ENCODE measurements around the gene BMPER. TPM values are rescaled to one million over a fixed set of nuclear protein-coding genes. Genes with fewer than 3 reads are reported as not detected.

Gene BMPER
- total and polyA plus RNA-seq, 2 donors (not counting 1 experiment from before 2014, with no cell fraction given) = 12.2 to 15.9 TPM

DNA sequence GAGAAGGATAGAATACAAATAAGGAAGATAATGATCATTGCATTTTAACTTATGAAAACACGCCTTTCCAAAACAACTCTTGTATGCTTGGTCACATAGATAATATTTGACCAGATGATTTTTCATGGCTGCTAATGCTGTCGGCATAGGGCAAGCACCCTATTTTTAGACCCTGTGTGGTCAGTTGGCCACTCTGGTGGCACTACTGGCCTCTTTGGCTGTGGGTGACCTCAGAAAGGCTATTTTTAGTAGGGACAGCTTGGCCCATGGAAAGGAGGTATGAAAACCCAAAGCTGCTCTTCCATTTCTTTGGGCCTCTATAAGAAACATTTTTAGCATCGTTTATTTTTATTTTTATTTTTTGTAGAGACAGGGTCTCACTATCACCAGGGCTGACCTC, 12.3 kb downstream of the BMPER start:
- peaks cover 1% of the 10 kb centered on the region for H3K36me3 ChIP-seq (ENCODE audit: control insufficient read depth, insufficient read depth, low read length)
- H2AFZ ChIP-seq (ENCODE audit: low read length) = no peak overlapping the region
- H3K9me3 ChIP-seq (ENCODE audit: control insufficient read depth, insufficient read depth, low read depth, low read length) = no peaks in the 10 kb centered on the region
- no peak for TF ChIP-seq EZH2 (IDR thresholded peaks at IDR 0.05; ENCODE audit: low read length, missing control alignments)
- TF ChIP-seq, protein P1, sequence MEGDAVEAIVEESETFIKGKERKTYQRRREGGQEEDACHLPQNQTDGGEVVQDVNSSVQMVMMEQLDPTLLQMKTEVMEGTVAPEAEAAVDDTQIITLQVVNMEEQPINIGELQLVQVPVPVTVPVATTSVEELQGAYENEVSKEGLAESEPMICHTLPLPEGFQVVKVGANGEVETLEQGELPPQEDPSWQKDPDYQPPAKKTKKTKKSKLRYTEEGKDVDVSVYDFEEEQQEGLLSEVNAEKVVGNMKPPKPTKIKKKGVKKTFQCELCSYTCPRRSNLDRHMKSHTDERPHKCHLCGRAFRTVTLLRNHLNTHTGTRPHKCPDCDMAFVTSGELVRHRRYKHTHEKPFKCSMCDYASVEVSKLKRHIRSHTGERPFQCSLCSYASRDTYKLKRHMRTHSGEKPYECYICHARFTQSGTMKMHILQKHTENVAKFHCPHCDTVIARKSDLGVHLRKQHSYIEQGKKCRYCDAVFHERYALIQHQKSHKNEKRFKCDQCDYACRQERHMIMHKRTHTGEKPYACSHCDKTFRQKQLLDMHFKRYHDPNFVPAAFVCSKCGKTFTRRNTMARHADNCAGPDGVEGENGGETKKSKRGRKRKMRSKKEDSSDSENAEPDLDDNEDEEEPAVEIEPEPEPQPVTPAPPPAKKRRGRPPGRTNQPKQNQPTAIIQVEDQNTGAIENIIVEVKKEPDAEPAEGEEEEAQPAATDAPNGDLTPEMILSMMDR (conservative IDR thresholded peaks at IDR 0.05 in 1 of 2, IDR thresholded peaks at IDR 0.05 in 1 of 2; ENCODE audit: low read depth in 1 of 2, low read length in 2 of 2) = no peak
- no peak overlapping the region for H3K9ac ChIP-seq (ENCODE audit: insufficient read depth, low read length)
- no peaks in the 10 kb centered on the region for H3K27me3 ChIP-seq (ENCODE audit: control insufficient read depth, insufficient read depth, low read length)
- H3K4me1 ChIP-seq (ENCODE audit: control insufficient read depth, extremely low read depth, insufficient read depth, low read length) = peaks cover 14% of the 10 kb centered on the region
- H4K20me1 ChIP-seq (ENCODE audit: control insufficient read depth, extremely low read depth, insufficient read depth, low read length) = no peaks in the 10 kb centered on the region
- H3K79me2 ChIP-seq (ENCODE audit: control insufficient read depth, insufficient read depth, low read length) = no peaks in the 10 kb centered on the region
- no peak overlapping the region for H3K4me3 ChIP-seq (replicated peaks in 1 of 4; ENCODE audit: control extremely low read depth in 1 of 4, insufficient read depth in 1 of 4, low read depth in 3 of 4, low read length in 4 of 4)
- no peak overlapping the region for H3K4me2 ChIP-seq (ENCODE audit: extremely low read depth, insufficient read depth, low read length)
- H3K27ac ChIP-seq (ENCODE audit: insufficient read depth, low read length) = no peak overlapping the region
- no peak for DNase-seq (ENCODE audit: low read depth in 2 of 2)

DNA sequence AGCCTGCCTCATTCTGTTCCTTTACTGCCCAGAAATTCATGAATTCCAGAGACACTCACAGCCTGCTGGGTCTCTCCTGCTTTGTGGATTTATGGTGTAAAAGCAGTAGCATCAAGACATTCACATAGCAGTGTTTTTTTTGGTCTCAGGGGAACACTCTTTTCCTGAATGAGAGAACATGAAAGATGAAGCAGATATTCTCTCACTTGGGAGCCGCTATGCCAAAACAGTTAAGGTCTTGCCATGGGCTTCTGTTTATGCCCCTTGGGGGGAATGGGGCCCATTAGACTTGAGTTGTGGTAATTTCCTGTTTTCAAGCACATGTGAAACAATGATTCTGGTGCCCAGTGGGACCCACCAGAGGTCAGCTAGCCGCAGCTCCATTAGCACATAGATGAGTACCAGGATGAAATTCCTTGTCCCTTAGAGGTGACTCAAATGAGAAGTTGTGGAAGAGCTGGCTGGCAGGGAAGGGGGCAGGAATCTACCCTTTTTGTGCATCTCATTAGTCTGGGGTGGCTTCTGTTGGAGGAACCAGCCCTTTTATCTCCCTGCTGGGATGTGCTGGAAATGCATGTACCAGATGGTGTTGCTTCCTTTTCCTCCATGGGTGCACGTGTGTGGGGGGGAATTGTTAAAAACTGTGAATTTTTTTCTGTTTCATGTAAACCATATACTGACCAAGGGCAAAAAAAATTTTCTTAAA, 13.3 kb downstream of the BMPER start:
- Histone ChIP-seq H3K9ac (ENCODE audit: insufficient read depth, low read length) (no peak overlapping the region), H3K4me2 (ENCODE audit: extremely low read depth, insufficient read depth, low read length) (no peak overlapping the region), H3K79me2 (ENCODE audit: control insufficient read depth, insufficient read depth, low read length) (no peaks in the 10 kb centered on the region), H3K27me3 (ENCODE audit: control insufficient read depth, insufficient read depth, low read length) (no peaks in the 10 kb centered on the region), H3K4me1 (ENCODE audit: control insufficient read depth, extremely low read depth, insufficient read depth, low read length) (peaks cover 14% of the 10 kb centered on the region), H4K20me1 (ENCODE audit: control insufficient read depth, extremely low read depth, insufficient read depth, low read length) (no peaks in the 10 kb centered on the region), H2AFZ (ENCODE audit: low read length) (no peak overlapping the region), H3K36me3 (ENCODE audit: control insufficient read depth, insufficient read depth, low read length) (peaks cover 1% of the 10 kb centered on the region), H3K27ac (ENCODE audit: insufficient read depth, low read length) (no peak overlapping the region), H3K9me3 (ENCODE audit: control insufficient read depth, insufficient read depth, low read depth, low read length) (no peaks in the 10 kb centered on the region), H3K4me3 (replicated peaks in 1 of 4; ENCODE audit: control extremely low read depth in 1 of 4, insufficient read depth in 1 of 4, low read depth in 3 of 4, low read length in 4 of 4) (no peak overlapping the region)
- no peak for DNase-seq (ENCODE audit: low read depth in 2 of 2)
- TF ChIP-seq, protein P1 (conservative IDR thresholded peaks at IDR 0.05 in 1 of 2, IDR thresholded peaks at IDR 0.05 in 1 of 2; ENCODE audit: low read depth in 1 of 2, low read length in 2 of 2) = no peak
- no peak for TF ChIP-seq EZH2 (IDR thresholded peaks at IDR 0.05; ENCODE audit: low read length, missing control alignments)

DNA sequence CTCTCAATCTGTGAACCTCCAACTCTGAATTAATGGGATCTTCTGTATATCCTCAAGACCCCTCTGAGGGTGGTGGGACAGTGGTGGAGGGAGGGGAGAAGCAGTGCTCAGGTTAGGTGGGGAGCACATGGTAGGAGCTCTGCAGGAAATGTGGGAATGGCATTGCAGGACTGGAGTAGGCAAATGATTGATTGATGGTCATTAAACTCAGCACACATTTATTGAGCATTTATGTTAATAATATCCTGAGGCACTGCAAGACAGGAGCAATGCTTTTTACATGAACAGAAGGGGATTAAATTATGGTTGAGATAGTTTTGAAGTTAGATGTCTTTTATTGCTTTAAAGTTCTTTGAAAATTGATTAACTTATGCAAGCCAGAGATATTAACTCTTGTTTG, 14.1 kb downstream of the BMPER start:
- TF ChIP-seq EZH2 (IDR thresholded peaks at IDR 0.05; ENCODE audit: low read length, missing control alignments) = no peak
- TF ChIP-seq, protein P1 (conservative IDR thresholded peaks at IDR 0.05 in 1 of 2, IDR thresholded peaks at IDR 0.05 in 1 of 2; ENCODE audit: low read depth in 1 of 2, low read length in 2 of 2) = no peak
- H3K9ac ChIP-seq (ENCODE audit: insufficient read depth, low read length) = no peak overlapping the region
- no peaks in the 10 kb centered on the region for H3K79me2 ChIP-seq (ENCODE audit: control insufficient read depth, insufficient read depth, low read length)
- H3K4me3 ChIP-seq (replicated peaks in 1 of 4; ENCODE audit: control extremely low read depth in 1 of 4, insufficient read depth in 1 of 4, low read depth in 3 of 4, low read length in 4 of 4) = no peak overlapping the region
- no peaks in the 10 kb centered on the region for H3K9me3 ChIP-seq (ENCODE audit: control insufficient read depth, insufficient read depth, low read depth, low read length)
- H3K27ac ChIP-seq (ENCODE audit: insufficient read depth, low read length) = no peak overlapping the region
- H3K4me2 ChIP-seq (ENCODE audit: extremely low read depth, insufficient read depth, low read length) = no peak overlapping the region
- H2AFZ ChIP-seq (ENCODE audit: low read length) = no peak overlapping the region
- no peak for DNase-seq (ENCODE audit: low read depth in 2 of 2)
- no peaks in the 10 kb centered on the region for H4K20me1 ChIP-seq (ENCODE audit: control insufficient read depth, extremely low read depth, insufficient read depth, low read length)
- peaks cover under 1% of the 10 kb centered on the region for H3K36me3 ChIP-seq (ENCODE audit: control insufficient read depth, insufficient read depth, low read length)
- H3K27me3 ChIP-seq (ENCODE audit: control insufficient read depth, insufficient read depth, low read length) = no peaks in the 10 kb centered on the region
- peaks cover 14% of the 10 kb centered on the region for H3K4me1 ChIP-seq (ENCODE audit: control insufficient read depth, extremely low read depth, insufficient read depth, low read length)
